Uterus (tissue), 2 donors: ENCODE results near the gene CREG1.

Experiments used
- POLR2A ChIP-seq, 2 donors: fragments of 450-650 bp; IDR thresholded peaks; one replicate each; pipeline ENCODE4 v1.6.1; 2016; ENCODE audit warnings: antibody characterized with exemption in 2 of 2, mild to moderate bottlenecking in 1 of 2, moderate library complexity in 1 of 2
- TF ChIP-seq, protein P1 (sequence below), 4 experiments: fragments of 200-600 bp in 2 of 4; fragments of 450-650 bp in 2 of 4; sonication (generic) in 2 of 4; IDR thresholded peaks; one replicate each; pipeline ENCODE4 v1.5.1; 2016 to 2019; ENCODE audit warnings: antibody characterized with exemption in 4 of 4, mild to moderate bottlenecking in 2 of 4, moderate library complexity in 1 of 4

DNA sequence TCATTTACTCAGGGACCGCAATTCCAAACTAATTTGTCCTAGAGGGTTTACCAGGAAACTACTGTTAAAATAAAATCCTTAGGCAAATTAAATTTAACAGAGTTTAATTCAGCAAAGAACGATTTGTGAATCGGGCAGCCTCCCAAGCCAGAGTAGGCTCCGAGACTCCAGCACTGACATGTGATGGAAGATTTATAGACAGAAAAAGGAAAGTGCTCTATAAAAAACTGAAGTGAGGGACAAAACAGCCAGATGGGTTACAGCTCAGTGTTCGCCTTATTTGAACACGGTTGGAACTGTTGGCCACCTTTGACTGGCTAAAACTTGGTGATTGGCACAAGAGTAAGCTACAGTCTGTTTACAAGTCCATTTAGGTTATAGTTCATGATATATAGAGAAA lies 41.3 kb upstream of the CREG1 start:
- TF ChIP-seq, protein P1, sequence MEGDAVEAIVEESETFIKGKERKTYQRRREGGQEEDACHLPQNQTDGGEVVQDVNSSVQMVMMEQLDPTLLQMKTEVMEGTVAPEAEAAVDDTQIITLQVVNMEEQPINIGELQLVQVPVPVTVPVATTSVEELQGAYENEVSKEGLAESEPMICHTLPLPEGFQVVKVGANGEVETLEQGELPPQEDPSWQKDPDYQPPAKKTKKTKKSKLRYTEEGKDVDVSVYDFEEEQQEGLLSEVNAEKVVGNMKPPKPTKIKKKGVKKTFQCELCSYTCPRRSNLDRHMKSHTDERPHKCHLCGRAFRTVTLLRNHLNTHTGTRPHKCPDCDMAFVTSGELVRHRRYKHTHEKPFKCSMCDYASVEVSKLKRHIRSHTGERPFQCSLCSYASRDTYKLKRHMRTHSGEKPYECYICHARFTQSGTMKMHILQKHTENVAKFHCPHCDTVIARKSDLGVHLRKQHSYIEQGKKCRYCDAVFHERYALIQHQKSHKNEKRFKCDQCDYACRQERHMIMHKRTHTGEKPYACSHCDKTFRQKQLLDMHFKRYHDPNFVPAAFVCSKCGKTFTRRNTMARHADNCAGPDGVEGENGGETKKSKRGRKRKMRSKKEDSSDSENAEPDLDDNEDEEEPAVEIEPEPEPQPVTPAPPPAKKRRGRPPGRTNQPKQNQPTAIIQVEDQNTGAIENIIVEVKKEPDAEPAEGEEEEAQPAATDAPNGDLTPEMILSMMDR (IDR thresholded peaks at IDR 0.05) = no peak
- no peak for TF ChIP-seq POLR2A (IDR thresholded peaks at IDR 0.05)
